ENCODE data around the gene THSD4.
"Not testable (repeated sequence)": the region's sequence is repeated elsewhere in the genome, so short reads cannot be mapped to it uniquely, and the experiment has no call there.

The THSD4 gene

DNA sequence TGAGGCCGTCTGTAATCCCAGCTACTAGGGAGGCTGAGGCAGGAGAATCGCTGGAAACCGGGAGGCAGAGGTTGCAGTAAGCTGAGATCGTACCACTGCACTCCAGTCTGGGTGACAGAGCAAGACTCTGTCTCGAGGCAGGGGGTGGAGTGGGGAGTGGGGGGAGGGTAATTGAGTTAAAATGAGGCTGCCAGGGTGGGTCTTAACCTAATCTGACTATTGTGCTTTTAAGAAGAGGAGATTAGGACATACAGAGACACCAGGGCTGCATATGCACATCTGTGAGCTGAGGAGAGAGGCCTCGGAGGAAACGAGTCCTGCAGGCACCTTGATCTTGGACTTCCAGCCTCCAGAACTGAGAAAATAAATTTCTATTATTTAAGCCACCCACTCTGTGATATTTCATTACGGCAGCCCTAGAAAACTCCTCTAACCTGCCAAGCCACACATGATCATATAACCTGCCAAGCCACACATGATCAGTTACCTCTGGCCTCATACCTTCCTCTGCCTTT, 197.0 kb downstream of the THSD4 start:
- no peak for DNase-seq
- no peaks in the 10 kb centered on the region for H3K9me3 ChIP-seq (ENCODE audit: control insufficient read depth, low read length)
- no peaks in the 10 kb centered on the region for H3K27me3 ChIP-seq (replicated peaks; ENCODE audit: control insufficient read depth, insufficient read depth, low read length, poor library complexity, severe bottlenecking)
- no peaks in the 10 kb centered on the region for H3K4me1 ChIP-seq (ENCODE audit: control insufficient read depth, insufficient read depth, low read length, poor library complexity, severe bottlenecking)
- H3K4me3 ChIP-seq (ENCODE audit: insufficient read depth, low read depth, low read length, poor library complexity, severe bottlenecking) = no peak overlapping the region
- no peaks in the 10 kb centered on the region for H3K36me3 ChIP-seq (ENCODE audit: control insufficient read depth, insufficient read depth, low read length)
- no peak overlapping the region for H3K27ac ChIP-seq (ENCODE audit: insufficient read depth, low read length, poor library complexity, severe bottlenecking)

GRCh38 chr15:71312731-71313460, 197.6 kb downstream of the THSD4 start:
- H3K27ac ChIP-seq (ENCODE audit: insufficient read depth, low read length, poor library complexity, severe bottlenecking) = no peak overlapping the region
- no peaks in the 10 kb centered on the region for H3K9me3 ChIP-seq (ENCODE audit: control insufficient read depth, low read length)
- no peak for DNase-seq
- H3K4me3 ChIP-seq (ENCODE audit: insufficient read depth, low read depth, low read length, poor library complexity, severe bottlenecking) = no peak overlapping the region
- no peaks in the 10 kb centered on the region for H3K4me1 ChIP-seq (ENCODE audit: control insufficient read depth, insufficient read depth, low read length, poor library complexity, severe bottlenecking)
- no peaks in the 10 kb centered on the region for H3K27me3 ChIP-seq (replicated peaks; ENCODE audit: control insufficient read depth, insufficient read depth, low read length, poor library complexity, severe bottlenecking)
- H3K36me3 ChIP-seq (ENCODE audit: control insufficient read depth, insufficient read depth, low read length) = no peaks in the 10 kb centered on the region

GRCh38 chr15:71313806-71314205, 198.5 kb downstream of the THSD4 start:
- Histone ChIP-seq H3K4me3 (ENCODE audit: insufficient read depth, low read depth, low read length, poor library complexity, severe bottlenecking) (no peak overlapping the region), H3K4me1 (ENCODE audit: control insufficient read depth, insufficient read depth, low read length, poor library complexity, severe bottlenecking) (no peaks in the 10 kb centered on the region), H3K27ac (ENCODE audit: insufficient read depth, low read length, poor library complexity, severe bottlenecking) (no peak overlapping the region), H3K9me3 (ENCODE audit: control insufficient read depth, low read length) (no peaks in the 10 kb centered on the region), H3K36me3 (ENCODE audit: control insufficient read depth, insufficient read depth, low read length) (no peaks in the 10 kb centered on the region), H3K27me3 (replicated peaks; ENCODE audit: control insufficient read depth, insufficient read depth, low read length, poor library complexity, severe bottlenecking) (no peaks in the 10 kb centered on the region)
- no peak for DNase-seq

DNA sequence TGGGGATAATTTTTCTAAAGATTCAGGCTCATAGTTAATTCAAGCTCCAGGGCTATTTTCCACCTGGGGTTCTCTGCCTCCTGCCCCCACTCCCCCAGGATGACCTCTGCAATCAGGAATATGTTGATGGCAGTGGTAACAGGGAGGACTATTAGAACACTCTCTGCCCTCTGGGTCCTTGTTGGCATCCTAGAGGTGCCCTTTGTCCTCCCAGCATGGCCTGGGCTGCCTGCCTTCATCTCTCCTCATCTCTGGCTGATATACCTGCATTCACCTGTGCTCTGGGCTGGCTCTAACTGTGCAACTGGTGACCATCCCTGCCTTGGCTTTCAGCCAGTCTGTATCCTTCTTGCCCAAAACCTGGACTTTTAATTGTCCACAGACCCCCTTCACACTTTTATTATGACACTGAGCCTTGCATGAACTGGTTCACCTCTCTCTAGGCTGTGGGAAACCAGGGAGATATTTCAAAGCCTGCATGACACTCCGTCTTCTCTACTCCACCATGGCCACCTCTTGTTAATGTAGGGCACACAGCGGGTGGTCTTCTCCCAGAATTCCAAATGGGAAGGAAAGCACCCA, 199.8 kb downstream of the THSD4 start:
- no peaks in the 10 kb centered on the region for H3K9me3 ChIP-seq (ENCODE audit: control insufficient read depth, low read length)
- H3K4me1 ChIP-seq (ENCODE audit: control insufficient read depth, insufficient read depth, low read length, poor library complexity, severe bottlenecking) = no peaks in the 10 kb centered on the region
- H3K27ac ChIP-seq (ENCODE audit: insufficient read depth, low read length, poor library complexity, severe bottlenecking) = no peak overlapping the region
- no peaks in the 10 kb centered on the region for H3K27me3 ChIP-seq (replicated peaks; ENCODE audit: control insufficient read depth, insufficient read depth, low read length, poor library complexity, severe bottlenecking)
- no peak for DNase-seq
- no peak overlapping the region for H3K4me3 ChIP-seq (ENCODE audit: insufficient read depth, low read depth, low read length, poor library complexity, severe bottlenecking)
- H3K36me3 ChIP-seq (ENCODE audit: control insufficient read depth, insufficient read depth, low read length) = no peaks in the 10 kb centered on the region

- Histone ChIP-seq H3K36me3 (ENCODE audit: control insufficient read depth, insufficient read depth, low read length) (no peaks in the 10 kb centered on the region), H3K4me1 (ENCODE audit: control insufficient read depth, insufficient read depth, low read length, poor library complexity, severe bottlenecking) (no peaks in the 10 kb centered on the region), H3K9me3 (ENCODE audit: control insufficient read depth, low read length) (no peaks in the 10 kb centered on the region), H3K27ac (ENCODE audit: insufficient read depth, low read length, poor library complexity, severe bottlenecking) (no peak overlapping the region), H3K27me3 (replicated peaks; ENCODE audit: control insufficient read depth, insufficient read depth, low read length, poor library complexity, severe bottlenecking) (no peaks in the 10 kb centered on the region), H3K4me3 (ENCODE audit: insufficient read depth, low read depth, low read length, poor library complexity, severe bottlenecking) (no peak overlapping the region)
- DNase-seq = no peak
These were observed 201.6 kb downstream of the THSD4 start for GRCh38 chr15:71316911-71317310.

GRCh38 chr15:71319424-71319823, 204.2 kb downstream of the THSD4 start:
- not testable (repeated sequence) for DNase-seq

DNA sequence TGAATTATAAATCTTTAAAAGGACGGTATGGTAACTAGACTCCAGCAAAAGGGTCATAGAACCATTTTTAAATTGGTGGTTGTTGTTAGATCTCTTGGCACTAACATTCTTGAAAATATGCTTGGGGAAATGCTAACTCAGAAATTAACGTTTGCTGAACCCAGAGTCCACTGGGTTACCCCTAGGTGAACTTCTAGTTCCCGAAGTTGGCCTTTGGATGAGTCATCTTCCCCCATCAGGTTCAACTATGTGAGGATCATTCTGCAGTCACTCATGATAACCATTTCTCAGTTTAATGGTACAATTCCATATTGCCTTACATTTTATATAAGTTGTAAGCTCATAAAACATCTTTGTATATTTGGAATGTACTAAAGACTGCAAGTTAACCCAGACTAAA, 204.7 kb downstream of the THSD4 start:
- no peak for DNase-seq
- no peaks in the 10 kb centered on the region for H3K4me1 ChIP-seq (ENCODE audit: control insufficient read depth, insufficient read depth, low read length, poor library complexity, severe bottlenecking)
- H3K27ac ChIP-seq (ENCODE audit: insufficient read depth, low read length, poor library complexity, severe bottlenecking) = no peak overlapping the region
- H3K4me3 ChIP-seq (ENCODE audit: insufficient read depth, low read depth, low read length, poor library complexity, severe bottlenecking) = no peak overlapping the region
- no peaks in the 10 kb centered on the region for H3K36me3 ChIP-seq (ENCODE audit: control insufficient read depth, insufficient read depth, low read length)
- no peaks in the 10 kb centered on the region for H3K27me3 ChIP-seq (replicated peaks; ENCODE audit: control insufficient read depth, insufficient read depth, low read length, poor library complexity, severe bottlenecking)
- H3K9me3 ChIP-seq (ENCODE audit: control insufficient read depth, low read length) = no peaks in the 10 kb centered on the region

More at GRCh38 chr15:71319424-71319823, 204.2 kb downstream of the THSD4 start:
- H3K27ac ChIP-seq (ENCODE audit: insufficient read depth, low read length, poor library complexity, severe bottlenecking); H3K4me1 ChIP-seq (ENCODE audit: control insufficient read depth, insufficient read depth, low read length, poor library complexity, severe bottlenecking); H3K4me3 ChIP-seq (ENCODE audit: insufficient read depth, low read depth, low read length, poor library complexity, severe bottlenecking); H3K27me3 ChIP-seq (replicated peaks; ENCODE audit: control insufficient read depth, insufficient read depth, low read length, poor library complexity, severe bottlenecking); H3K36me3 ChIP-seq (ENCODE audit: control insufficient read depth, insufficient read depth, low read length); H3K9me3 ChIP-seq (ENCODE audit: control insufficient read depth, low read length): not testable (repeated sequence)

DNA sequence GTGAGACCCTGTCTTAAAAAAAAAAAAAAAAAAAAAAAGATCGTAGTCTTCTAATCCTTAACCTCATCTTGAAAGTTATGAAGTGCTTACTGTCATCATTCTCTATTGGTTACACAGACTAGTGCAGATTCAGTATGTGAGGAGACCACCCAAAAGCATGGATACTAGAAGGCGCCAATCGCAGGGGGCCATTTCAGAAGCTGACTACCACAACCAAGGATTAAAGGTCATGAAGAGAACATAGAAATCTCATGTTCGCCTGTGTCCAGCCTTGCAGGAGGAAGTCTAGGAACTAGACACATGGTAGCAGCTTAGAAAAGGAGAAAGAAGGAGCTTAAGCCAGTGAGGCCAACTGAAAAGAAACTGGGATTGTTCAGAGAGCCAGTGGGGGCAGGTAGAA, 207.8 kb downstream of the THSD4 start:
- DNase-seq = no peak
- H3K9me3 ChIP-seq (ENCODE audit: control insufficient read depth, low read length) = no peaks in the 10 kb centered on the region
- no peaks in the 10 kb centered on the region for H3K4me1 ChIP-seq (ENCODE audit: control insufficient read depth, insufficient read depth, low read length, poor library complexity, severe bottlenecking)
- no peak overlapping the region for H3K27ac ChIP-seq (ENCODE audit: insufficient read depth, low read length, poor library complexity, severe bottlenecking)
- H3K4me3 ChIP-seq (ENCODE audit: insufficient read depth, low read depth, low read length, poor library complexity, severe bottlenecking) = no peak overlapping the region
- H3K27me3 ChIP-seq (replicated peaks; ENCODE audit: control insufficient read depth, insufficient read depth, low read length, poor library complexity, severe bottlenecking) = no peaks in the 10 kb centered on the region
- H3K36me3 ChIP-seq (ENCODE audit: control insufficient read depth, insufficient read depth, low read length) = no peaks in the 10 kb centered on the region

DNA sequence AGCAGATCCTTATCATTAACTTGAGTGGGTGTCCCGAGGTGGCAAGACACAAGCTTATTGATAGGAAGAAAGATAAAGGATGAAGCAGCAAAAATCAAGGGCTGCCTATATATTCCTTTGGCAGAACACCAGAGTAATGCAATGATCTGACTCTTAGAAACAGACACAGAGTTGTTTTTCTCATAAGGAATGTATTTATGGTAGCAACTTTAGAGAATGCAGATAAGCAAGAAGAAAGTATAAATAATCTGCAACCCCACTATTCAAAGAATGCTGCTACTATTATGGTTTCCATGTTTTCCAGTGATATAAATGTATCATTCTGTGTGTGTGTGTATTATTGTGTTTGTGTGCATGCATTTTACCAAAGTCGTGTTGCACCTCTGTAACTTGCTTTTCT, 208.3 kb downstream of the THSD4 start:
- no peaks in the 10 kb centered on the region for H3K27me3 ChIP-seq (replicated peaks; ENCODE audit: control insufficient read depth, insufficient read depth, low read length, poor library complexity, severe bottlenecking)
- H3K36me3 ChIP-seq (ENCODE audit: control insufficient read depth, insufficient read depth, low read length) = no peaks in the 10 kb centered on the region
- no peak overlapping the region for H3K27ac ChIP-seq (ENCODE audit: insufficient read depth, low read length, poor library complexity, severe bottlenecking)
- DNase-seq = no peak
- no peaks in the 10 kb centered on the region for H3K4me1 ChIP-seq (ENCODE audit: control insufficient read depth, insufficient read depth, low read length, poor library complexity, severe bottlenecking)
- no peaks in the 10 kb centered on the region for H3K9me3 ChIP-seq (ENCODE audit: control insufficient read depth, low read length)
- H3K4me3 ChIP-seq (ENCODE audit: insufficient read depth, low read depth, low read length, poor library complexity, severe bottlenecking) = no peak overlapping the region

DNA sequence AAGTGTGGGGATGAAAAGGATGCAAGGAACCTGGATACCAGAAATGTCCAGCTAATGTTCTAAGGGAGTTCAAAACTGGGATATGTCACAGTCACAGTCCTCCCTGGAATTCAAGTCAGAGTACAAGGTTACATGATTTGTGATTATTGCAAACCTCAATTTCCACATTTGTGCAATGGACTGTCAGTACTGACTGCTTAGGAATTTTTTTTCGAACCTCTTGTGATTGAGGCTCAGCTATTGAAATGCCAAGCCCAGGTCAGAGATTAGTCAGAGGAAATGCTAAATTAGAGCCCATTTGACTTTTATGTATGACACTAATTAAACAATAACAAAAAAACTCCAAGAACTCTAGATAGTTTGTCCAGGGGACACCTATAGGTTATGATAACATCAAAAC, 210.2 kb downstream of the THSD4 start:
- DNase-seq = no peak
- Histone ChIP-seq H3K4me3 (ENCODE audit: insufficient read depth, low read depth, low read length, poor library complexity, severe bottlenecking) (no peak overlapping the region), H3K4me1 (ENCODE audit: control insufficient read depth, insufficient read depth, low read length, poor library complexity, severe bottlenecking) (no peaks in the 10 kb centered on the region), H3K27me3 (replicated peaks; ENCODE audit: control insufficient read depth, insufficient read depth, low read length, poor library complexity, severe bottlenecking) (no peaks in the 10 kb centered on the region), H3K9me3 (ENCODE audit: control insufficient read depth, low read length) (no peaks in the 10 kb centered on the region), H3K36me3 (ENCODE audit: control insufficient read depth, insufficient read depth, low read length) (no peaks in the 10 kb centered on the region), H3K27ac (ENCODE audit: insufficient read depth, low read length, poor library complexity, severe bottlenecking) (no peak overlapping the region)

All from effector memory CD4-positive, alpha-beta T cell (primary cell).